GM18861 (cell line): ENCODE results near the gene XYLT1.

Experiments used
- ATAC-seq: cut with Tn5 transposase; IDR thresholded peaks from one replicate; pipeline ENCODE4 v1.9.1; 2021; ENCODE audit not compliant: unreplicated experiment

Gene XYLT1

DNA sequence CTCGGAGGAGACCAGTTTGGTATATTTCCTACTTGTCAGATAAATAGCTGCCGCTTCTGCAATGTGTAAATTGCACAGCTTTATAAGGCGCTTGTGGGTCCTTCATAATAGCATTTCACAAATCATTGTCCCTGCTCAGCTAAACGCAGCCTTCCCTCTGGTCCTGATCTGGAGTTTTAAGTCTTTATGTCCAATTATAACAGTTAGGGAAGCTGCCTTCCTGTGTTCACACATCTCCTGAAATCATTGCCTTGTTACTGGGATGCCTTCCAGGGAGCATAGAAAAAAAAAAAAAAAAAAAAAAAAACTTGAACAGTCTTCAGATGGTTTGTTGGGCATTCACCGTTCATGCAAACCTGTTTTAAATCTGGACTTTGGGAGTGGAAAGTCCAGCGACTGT, 342.0 kb downstream of the XYLT1 start:
- ATAC-seq = no peak

DNA sequence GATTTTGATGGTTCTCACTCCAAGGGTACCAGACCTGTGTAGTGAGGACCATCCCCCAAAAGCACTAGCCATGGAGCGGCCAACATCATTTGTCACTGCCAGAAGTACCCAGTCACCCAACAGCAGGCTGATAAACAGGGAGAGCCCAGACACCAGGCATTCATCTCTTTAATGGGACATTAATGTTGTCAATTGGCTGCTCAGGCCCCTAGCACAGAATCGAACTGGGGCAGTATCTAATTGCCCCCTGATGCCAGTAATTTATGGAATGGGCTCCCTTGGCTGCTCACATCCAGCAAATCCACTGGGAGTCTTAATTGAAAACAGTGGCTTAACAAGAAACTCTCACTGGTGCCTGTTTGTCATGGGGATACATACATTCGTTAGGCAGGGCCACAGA, 344.6 kb downstream of the XYLT1 start:
- no peak for ATAC-seq

DNA sequence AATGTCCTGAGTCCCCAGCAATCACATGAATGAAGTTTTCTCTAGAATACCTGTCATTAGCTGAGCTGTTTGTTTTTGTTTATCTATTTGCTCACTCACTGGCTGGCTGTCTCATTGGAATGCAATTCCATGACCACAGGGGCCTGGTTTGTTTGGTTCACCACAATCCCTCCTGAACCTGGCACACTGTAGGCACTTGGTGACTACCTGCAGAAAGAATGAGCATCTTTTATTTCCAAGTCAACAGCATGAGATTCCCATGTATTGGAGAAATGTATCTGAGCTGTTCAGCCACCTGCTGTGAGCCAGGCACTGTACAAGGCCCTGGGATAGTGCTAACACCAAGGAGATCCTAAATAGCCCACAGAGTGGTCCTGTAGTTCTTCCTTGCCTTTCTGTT, 345.1 kb downstream of the XYLT1 start:
- no peak for ATAC-seq

DNA sequence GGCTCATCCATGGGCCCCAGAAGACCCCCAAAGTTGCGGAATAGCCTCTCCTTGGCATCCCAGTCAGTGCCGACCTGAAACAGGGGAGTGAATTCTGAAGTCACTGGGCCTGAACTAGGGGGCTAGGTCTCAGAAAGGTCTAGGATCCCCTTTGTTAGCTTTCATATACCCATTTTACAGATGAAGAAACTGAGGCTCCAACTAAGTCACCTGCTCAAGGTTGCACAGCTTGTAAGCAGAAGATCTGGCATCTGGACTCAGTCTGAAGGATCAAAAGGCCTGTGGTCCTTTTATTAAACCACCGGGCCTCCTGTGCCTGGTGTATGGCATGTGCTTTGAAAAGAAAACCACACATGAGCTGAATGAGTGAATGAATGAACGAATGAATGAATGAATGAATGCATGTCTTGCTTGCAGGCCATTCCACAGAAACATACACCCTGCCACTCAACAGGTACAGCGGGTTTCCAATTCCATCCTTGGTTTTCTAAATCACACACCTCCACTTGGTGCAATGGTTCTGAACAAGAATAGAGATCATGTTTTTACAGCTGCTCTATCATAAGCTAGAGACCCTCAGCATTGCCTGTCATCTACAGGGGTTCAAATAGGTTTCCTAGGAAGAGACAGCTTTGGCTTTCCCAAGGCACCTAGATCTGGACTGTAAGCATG, 352.7 kb downstream of the XYLT1 start:
- no peak for ATAC-seq

DNA sequence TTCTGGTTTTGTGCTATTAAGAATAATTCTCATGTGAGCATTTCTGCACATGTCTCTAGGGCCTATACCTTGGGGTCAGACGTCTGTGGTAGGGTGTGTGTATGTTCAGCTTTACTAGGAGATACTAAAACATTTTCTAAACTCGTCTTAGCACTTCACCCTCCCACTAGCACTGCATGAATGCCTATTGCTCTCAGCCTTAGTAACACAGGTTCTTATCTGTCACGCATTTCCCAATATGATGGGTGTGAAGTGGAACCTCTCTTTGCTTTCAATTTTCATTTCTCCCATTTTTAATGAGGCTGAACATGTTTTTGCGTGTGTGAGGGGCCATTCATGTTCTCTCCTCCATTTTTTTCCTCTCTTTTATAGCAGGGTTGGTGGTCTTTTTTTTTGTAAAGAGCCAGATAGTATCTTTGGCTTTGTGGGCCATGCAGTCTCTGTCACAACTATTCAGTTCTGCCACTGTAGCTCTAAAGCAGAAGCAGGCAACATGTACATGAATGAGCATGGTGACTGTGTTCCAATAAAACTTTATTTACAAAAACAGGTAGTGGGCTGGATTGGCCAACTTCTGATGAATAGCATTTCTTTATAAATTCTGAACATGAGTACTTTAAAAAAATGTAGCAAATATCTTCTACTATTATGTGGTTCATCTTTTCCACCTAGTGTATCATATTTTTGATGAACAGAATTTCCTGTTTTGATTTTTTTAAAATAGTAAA, 354.0 kb downstream of the XYLT1 start:
- ATAC-seq = no peak

DNA sequence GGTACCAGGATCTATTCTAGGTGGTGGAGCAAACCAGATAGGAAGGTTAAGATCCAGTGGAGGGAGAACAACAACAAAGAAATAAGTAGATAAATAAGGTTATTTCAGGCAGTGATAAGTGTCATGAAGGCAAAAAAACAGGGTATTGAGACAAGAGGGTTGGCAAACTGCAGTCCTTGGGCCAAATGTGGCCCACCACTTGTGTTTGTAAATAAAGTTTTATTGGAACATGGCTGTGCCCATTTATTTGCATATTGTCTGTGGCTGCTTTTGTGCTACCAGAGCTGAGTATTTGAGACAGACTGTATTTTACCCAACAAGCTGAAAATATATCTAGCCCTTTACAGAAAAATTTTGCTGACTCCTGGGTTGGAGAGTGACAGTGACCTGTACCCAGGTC, 361.3 kb downstream of the XYLT1 start:
- no peak for ATAC-seq

DNA sequence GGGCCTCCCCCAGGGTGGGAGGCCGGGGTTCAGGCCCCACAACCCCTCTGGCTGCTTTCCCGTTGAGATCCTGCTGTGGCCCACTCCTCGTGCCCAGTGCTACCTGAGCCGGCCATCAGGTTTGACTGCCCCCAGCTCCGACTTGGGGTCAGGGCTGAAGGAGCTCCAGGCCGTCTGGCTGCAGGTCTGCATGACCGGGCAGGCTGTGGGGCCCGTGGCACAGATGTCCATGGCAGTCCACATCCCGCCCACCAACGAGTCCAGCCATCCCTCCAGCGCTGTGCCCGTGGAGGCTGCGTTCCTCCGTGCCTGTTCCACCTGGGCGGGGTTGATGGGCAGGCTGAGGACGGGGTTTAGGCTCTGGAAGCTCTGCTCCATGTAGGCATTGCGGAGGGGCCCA, 362.2 kb downstream of the XYLT1 start:
- ATAC-seq = no peak

DNA sequence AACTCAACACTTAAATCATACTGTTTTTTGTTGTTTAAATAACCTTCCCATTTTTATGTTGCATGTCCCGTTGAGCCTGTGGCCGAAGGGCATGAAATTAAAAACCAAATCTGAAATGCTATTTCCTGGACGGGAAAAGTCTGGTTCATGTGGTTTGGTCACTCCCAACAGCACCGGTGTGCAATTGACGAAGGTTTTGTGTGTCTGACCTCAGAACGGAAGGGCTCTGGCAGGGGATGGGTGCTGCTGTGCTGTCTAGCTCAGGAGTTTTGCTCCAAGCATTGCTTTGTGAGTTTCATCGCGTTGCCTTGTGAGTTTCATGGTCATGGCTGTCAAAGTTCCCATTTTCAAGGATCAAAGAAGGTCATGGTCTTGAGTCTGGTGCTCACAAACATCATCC, 363.3 kb downstream of the XYLT1 start:
- no peak for ATAC-seq

DNA sequence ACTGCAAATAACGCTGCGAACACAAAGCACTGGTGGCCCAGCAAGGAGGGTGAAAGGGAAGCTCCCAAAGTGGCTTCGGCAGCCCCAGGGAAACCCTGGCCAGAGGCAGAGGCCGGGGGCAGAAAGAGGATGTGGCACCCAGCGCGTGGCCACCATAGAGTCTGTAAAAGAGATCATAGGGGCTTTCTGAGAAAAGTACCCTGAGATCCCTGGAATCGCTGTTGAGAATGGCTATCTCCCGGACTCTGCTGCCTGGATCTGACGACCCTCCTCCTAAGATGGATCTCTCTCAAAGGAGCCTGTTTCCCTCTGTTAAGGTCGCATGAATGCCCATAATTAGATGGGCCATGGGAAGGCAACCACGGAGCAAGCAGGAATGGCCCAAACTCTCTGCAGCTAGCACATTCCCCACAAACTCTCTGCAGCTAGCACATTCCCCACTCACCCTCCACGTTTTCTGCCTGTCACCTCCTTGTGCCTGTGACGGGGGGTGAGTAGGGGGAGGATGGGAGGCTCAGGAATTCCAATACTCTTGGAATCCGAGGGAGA, 364.4 kb downstream of the XYLT1 start:
- ATAC-seq = no peak

DNA sequence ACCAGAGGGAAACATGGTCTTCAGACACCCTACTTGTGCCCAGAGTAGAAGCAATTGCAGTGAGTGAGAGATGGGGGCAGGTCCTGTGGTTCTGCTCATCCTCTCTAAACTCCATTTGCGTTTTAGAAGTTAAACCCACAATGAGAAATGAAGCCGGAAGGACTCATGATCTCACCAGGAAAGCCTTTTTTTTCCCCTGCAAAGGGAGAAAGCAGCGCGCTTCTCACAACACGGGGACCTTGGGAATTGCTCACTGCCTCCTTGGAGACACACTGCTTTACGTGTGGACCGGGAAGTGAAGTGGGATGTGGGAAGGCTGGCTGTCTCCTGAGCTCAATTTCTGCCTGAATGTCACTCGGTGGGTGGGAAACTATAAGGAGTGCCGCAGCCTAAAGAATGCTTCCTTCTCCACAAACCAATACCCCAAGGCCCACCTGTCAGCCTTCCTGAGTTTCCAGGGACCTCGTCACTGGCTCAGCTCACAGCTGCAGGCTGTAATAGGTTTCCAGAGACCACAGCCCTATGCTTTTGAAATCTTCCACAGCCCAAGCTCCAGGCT, 365.4 kb downstream of the XYLT1 start:
- no peak for ATAC-seq

DNA sequence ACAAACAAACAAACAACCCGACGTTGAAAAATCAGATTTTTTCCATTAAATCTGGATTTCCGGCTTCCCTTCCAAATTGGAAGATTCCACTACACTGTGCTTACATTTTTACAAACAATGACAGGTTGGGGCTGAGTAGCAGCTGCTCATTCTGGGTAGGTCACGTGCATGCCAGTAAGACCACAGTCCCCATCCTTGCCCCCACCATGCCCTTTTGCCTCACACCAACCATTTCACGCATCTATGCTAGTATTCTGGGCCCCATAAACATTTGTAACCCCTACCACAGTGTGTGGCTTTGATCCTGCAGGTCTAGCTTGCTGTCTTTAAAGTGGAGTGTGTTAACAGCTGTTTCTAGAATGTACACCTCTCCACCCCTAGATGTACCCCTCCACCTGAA, 366.1 kb downstream of the XYLT1 start:
- no peak for ATAC-seq

DNA sequence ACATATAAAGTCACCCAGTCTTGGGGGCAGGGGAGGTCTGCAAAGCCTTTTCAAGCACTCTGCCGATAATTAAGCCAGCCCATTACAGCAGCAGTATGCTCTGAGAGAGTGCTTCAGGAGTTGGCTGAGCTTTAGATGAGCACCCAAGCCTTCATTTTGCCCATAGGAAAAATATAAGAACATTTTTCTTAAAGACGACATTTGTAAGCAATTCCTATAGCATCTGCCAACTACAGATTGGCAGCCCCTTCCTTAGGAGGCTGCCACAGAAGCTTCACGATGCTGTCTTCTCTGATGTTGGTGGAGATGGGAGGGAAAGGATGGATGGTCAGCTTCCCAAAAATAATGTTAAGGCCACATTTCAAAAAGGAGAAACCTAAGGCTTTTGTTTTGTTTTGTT, 367.5 kb downstream of the XYLT1 start:
- ATAC-seq = no peak

DNA sequence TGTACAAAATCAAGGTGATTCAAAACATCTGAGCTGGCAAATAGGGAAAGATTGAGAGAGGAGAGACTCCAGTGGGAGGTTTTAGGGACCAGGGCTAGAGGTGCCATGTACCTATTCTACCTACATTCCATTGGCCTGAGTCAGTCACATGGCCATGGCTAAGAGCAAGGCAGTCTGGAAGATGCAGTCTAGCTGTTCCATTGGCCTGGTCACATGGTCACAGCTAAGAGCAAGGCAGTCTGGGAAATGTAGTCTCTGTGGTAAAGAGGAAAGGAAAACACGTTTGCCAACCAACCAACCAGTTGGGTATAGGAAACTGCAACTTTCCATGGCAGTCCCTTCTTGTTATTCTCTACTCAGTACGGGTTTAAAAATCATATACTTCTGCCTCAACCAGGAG, 369.1 kb downstream of the XYLT1 start:
- no peak for ATAC-seq

DNA sequence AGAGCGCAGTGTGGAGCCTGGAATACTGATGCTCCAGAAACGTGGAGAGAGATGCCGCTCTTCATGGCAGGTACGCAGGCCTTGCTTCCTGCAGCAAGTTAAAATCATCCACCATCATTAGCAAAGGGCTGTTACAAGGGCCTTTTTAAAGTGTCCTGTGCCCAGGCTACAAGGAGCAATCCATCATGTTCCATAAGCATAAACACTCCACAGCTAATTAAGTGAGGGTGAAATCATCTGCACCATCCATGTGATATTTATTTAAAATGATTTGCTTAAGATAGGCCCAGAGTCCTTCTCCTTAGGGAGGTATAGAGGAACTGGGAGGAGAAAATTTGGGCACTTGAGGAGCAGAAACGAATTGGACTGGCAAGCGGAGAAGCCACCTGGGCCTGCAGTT, 372.1 kb downstream of the XYLT1 start:
- ATAC-seq = no peak

DNA sequence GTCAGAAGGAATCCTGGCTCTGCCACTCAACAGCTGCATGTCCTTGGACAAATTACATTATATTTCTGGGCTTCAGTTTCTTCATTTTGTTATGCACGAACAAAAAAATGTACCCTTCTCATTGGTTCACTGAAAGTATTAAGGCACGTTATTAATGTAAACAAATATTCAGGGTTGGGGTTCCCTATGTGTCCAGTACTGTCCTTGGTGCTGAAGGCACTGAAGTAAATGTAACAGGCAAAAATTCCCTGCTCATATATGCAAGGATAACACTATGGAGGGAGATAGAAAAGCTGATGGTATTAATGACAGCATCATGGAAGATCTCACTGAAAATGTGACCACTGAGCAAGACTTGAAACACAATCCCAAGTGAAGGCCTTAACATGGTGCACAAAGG, 386.6 kb downstream of the XYLT1 start:
- no peak for ATAC-seq

DNA sequence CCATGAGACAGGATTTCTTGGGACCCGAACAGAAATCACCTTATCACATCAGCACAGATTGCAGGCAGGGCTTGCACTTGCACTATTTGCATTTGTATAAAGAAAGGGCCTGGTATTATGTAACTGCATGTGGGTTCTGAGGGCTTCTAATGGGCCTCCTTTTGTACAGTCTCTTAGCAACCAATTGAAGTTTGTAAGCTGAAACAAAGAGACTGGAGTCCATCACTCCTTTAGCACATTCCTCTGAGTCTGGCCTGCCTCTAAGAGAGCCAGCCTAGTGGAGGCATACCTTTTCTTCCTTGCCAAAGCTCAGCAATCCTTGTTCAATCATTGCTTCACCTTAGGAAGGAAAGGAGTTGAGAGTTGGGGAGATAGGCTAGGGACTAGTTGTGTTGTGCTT, 387.1 kb downstream of the XYLT1 start:
- no peak for ATAC-seq

DNA sequence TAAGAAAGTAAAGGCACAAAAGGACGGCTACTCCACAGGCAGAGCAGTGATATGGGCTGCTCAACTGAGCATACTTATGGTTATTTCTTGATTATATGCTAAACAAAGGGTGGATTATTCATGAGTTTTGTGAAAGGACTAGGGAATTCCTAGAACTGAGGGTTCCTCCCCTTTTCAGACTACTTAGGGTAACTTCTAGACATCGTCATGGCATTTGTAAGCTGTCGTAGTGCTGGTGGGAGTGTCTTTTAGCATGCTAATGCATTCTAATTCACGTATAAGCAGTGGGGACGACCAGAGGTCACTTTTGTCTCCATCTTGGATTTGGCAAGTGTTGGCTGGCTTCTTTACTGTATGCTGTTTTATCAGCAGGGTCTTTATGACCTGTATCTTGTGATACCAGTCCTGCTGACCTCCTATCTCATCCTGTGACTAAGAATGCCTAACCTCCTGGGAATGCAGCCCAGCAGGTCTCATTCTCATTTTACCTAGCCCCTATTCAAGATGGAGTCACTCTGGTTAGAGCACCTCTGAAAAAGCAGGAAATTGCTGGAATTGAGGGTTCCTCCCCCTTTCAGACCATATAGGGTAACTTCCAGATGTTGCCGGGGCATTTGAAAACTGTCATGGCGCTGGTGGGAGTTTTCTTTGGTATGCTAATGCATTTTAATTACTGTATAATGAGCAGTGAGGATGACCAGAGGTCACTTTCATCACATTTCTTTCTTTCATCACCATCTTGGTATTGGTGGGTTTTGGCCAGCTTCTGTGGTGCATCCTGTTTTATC, 388.5 kb downstream of the XYLT1 start:
- no peak for ATAC-seq

DNA sequence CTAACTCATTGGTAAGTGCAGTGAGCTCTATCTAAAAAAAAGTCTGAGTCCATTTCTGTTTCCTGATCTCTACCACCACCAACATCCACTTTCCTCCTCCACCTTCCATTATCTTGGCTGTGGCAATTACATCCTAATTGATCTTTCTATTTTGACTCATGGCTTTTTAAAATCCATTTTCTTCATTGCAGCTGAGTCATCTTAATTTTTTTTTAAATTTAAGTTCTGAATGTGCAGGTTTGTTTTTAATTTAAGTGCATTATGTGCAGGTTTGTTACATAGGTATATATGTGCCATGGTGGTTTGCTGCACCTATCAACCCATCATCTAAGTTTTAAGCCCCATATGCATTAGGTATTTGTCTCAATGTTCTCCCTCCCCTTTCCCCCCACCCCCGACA, 390.7 kb downstream of the XYLT1 start:
- ATAC-seq = no peak

DNA sequence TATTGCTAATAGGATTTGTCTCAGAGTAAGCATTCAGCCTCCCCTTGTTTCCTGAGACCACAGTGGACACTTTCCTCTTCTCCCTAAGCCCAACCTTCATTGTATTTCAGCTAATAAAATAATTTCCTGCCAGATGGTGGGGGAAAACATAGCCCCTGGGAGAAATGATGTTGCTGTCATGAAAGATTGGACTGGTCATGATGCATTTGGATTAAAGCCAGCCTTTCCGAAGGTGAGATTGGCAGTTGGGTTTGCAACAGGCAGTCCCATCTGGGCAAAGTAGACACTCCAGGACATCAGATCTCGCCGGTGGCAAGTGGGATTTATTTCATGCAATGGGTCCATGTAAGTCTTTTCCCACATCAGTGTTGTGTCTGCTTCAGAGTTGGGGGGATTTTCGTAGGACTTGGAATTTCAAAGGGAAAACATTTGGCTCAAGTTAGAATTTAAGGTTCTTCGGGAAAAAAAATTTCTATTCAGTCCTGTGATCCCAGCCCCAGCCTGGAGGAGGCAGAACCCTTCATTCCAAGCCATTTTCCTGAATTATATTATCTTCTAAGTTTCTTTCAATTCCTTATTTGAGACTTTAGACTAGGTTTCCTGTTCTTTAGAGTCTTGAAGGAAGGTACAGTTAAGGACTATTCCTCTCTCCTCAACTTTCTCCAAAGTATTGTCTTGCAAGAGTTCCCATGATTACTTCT, 391.7 kb downstream of the XYLT1 start:
- no peak for ATAC-seq

DNA sequence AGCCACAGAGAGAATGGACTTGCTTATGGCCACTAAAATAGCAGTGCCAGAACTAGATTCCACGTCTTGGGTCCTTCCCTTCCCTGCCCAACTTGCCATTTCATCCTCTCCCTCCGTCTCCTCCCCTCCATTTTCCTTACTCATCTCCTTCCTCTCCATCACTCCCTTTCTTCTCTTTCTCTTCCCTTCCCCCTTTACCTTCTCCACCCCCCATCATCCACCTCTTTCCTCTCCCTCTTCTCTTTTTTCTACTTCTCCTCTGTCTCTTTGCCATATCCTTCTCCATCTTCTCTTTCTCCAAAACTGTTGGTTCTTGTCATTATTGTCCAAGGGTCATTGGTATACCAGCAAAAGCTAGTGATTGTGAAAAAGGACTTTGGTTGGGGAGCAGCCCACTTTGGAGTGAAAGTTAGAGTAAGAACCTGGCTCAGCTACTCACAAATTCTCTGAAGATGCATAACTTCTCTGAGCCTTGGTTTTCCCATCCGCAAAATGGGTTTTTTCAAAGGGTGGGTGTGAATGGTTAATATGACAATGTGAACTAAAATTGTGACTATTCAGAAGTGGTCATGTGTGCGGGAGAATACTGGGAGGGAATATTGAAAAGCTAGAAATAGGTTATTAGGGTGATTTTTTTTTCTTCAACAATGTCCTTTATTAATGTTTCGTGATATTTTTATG, 393.8 kb downstream of the XYLT1 start:
- ATAC-seq = no peak
